K562 (cell line): ENCODE data around the gene SLK. TPM values are rescaled to one million over a fixed set of nuclear protein-coding genes. Genes with fewer than 3 reads are reported as not detected.

ENCODE experiments used
- ATAC-seq: fragments of 200-7000 bp; cut with Tn5 transposase; 3 replicates; pipeline ENCODE4 v1.9.1; 2020; ENCODE audit warnings: moderate library complexity
- BruUV-seq: library from RNA; stranded (reverse); fragments of 400-500 nt; replicated peaks from 2 replicates; lab custom pipeline; 2021; lab: Mats Ljungman, UMichigan
- CTCF ChIA-PET: fragments of 300-600 bp; formaldehyde crosslinking; extraction: SDS; loops from one replicate; lab custom pipeline; 2021; ENCODE audit warnings: low intra/inter-chr PET ratio; lab: Yijun Ruan, JAX
- POLR2A ChIA-PET: fragments of 300-600, 350-650 bp; sonication (Branson Sonifier 250); formaldehyde crosslinking; extraction: SDS; loops from one replicate; lab custom pipeline; 2021; ENCODE audit warnings: antibody characterized with exemption, inconsistent platforms; lab: Yijun Ruan, JAX
- DNase-seq, 4 experiments: peaks; one replicate each; pipeline versions ENCODE4 v3.0.0 to v3.0.0-alpha.2; 2011 to 2018; ENCODE audit warnings: low spot score in 3 of 4, mixed read lengths in 3 of 4; ENCODE audit errors: extremely low read depth in 1 of 4
- FAIRE-seq: peaks from 2 replicates; lab custom pipeline; 2011; peaks lifted over from hg19 to GRCh38; lab: Jason Lieb, UNC
- H2AFZ ChIP-seq: 2 replicates; pipeline ENCODE4 v1.6.0; 2011; ENCODE audit warnings: low read depth, low read length, control low read depth, inconsistent platforms
- H3K27ac ChIP-seq: fragments of 200-600 bp; 3 replicates; pipeline ENCODE4 v1.8.0; 2011; ENCODE audit warnings: low read depth, mild to moderate bottlenecking, control low read depth, inconsistent platforms, low read length, moderate library complexity, mixed read lengths; ENCODE audit errors: extremely low read depth
- H3K27me3 ChIP-seq, 2 experiments: fragments of 300-600 bp in 1 of 2; 2 replicates in 1 of 2; 3 replicates in 1 of 2; pipeline versions ENCODE4 v1.6.0 to v1.8.0; 2011; ENCODE audit warnings: inconsistent platforms in 2 of 2, low read length in 2 of 2, mild to moderate bottlenecking in 1 of 2, mixed read lengths in 1 of 2, moderate library complexity in 1 of 2; ENCODE audit not compliant: control insufficient read depth in 2 of 2, insufficient read depth in 2 of 2
- H3K36me3 ChIP-seq: fragments of 300-600 bp; 3 replicates; pipeline ENCODE4 v1.8.0; 2011; ENCODE audit warnings: mild to moderate bottlenecking, low read length, inconsistent platforms; ENCODE audit not compliant: control insufficient read depth, insufficient read depth
- H3K4me1 ChIP-seq, 2 experiments: fragments of 200-600 bp in 1 of 2; replicated peaks in 1 of 2; 2 replicates in 1 of 2; 3 replicates in 1 of 2; pipeline versions ENCODE4 v1.5.1 to v1.8.0; 2011; ENCODE audit warnings: inconsistent platforms in 2 of 2, low read length in 2 of 2, mild to moderate bottlenecking in 1 of 2, mixed read lengths in 1 of 2, moderate library complexity in 1 of 2; ENCODE audit not compliant: control insufficient read depth in 2 of 2, insufficient read depth in 2 of 2
- H3K4me2 ChIP-seq: 2 replicates; pipeline ENCODE4 v1.6.1; 2011; ENCODE audit warnings: low read length, control low read depth, inconsistent platforms, mixed read lengths; ENCODE audit not compliant: insufficient read depth
- H3K4me3 ChIP-seq: fragments of 200-600 bp; sonication (generic), shearing (Covaris generic); 2 replicates; pipeline ENCODE4 v1.5.1; 2016; ENCODE audit warnings: control low read depth, inconsistent platforms
- H3K79me2 ChIP-seq: fragments of 200-600 bp; 3 replicates; pipeline ENCODE4 v1.8.0; 2011; ENCODE audit warnings: low read length, inconsistent platforms; ENCODE audit not compliant: control insufficient read depth, insufficient read depth
- H3K9ac ChIP-seq, 2 experiments: 2 replicates each; pipeline versions ENCODE4 v1.6.0 to v1.6.1; 2011; ENCODE audit warnings: low read depth in 2 of 2, low read length in 2 of 2, control low read depth in 1 of 2, inconsistent platforms in 1 of 2, mild to moderate bottlenecking in 1 of 2, mixed read lengths in 1 of 2; ENCODE audit not compliant: insufficient read depth in 1 of 2
- H3K9me1 ChIP-seq: one replicate; pipeline ENCODE4 v1.6.0; 2011; ENCODE audit warnings: inconsistent platforms, mild to moderate bottlenecking, low read length, moderate library complexity; ENCODE audit not compliant: control insufficient read depth, insufficient read depth
- H3K9me3 ChIP-seq: replicated peaks from 2 replicates; pipeline ENCODE4 v1.5.1; 2011; ENCODE audit warnings: low read depth, low read length, inconsistent platforms; ENCODE audit not compliant: control insufficient read depth, insufficient read depth
- H4K20me1 ChIP-seq: replicated peaks from 2 replicates; pipeline ENCODE4 v1.6.1; 2011; ENCODE audit warnings: low read length, inconsistent platforms, mixed read lengths; ENCODE audit not compliant: control insufficient read depth, insufficient read depth
- ARID3A ChIP-seq: IDR thresholded peaks from 2 replicates; pipeline ENCODE4 v1.6.1; 2012; ENCODE audit warnings: low read depth, low read length, improper control_type of control experiment, borderline replicate concordance
- CCAR2 ChIP-seq: fragments of 200-400 bp; formaldehyde crosslinking; IDR thresholded peaks from 2 replicates; pipeline ENCODE4 v1.6.1; 2017; ENCODE audit warnings: mild to moderate bottlenecking, low read depth, low read length
- DNMT1 ChIP-seq: fragments of 450-650 bp; IDR thresholded peaks from 2 replicates; pipeline ENCODE4 v1.6.1; 2016; ENCODE audit warnings: antibody characterized with exemption, mild to moderate bottlenecking
- FOS ChIP-seq: IDR thresholded peaks from 3 replicates; pipeline ENCODE4 v1.6.1; 2011; ENCODE audit not compliant: insufficient read length; ENCODE audit errors: extremely low read depth
- HDAC3 ChIP-seq: fragments of 450-650 bp; IDR thresholded peaks from 2 replicates; pipeline ENCODE4 v1.6.1; 2018; ENCODE audit warnings: borderline replicate concordance, mild to moderate bottlenecking, moderate library complexity; ENCODE audit not compliant: partially characterized antibody
- HOMEZ ChIP-seq: fragments of 250-450 bp; sonication (Bioruptor Pico); IDR thresholded peaks from 2 replicates; pipeline ENCODE4 v1.4.0; 2020; ENCODE audit warnings: mild to moderate bottlenecking, moderate library complexity
- MTA1 ChIP-seq: fragments of 450-650 bp; IDR thresholded peaks from 2 replicates; pipeline ENCODE4 v1.6.1; 2017; ENCODE audit warnings: borderline replicate concordance
- MTA3 ChIP-seq: fragments of 450-650 bp; formaldehyde crosslinking; IDR thresholded peaks from 2 replicates; pipeline ENCODE4 v1.6.1; 2017; ENCODE audit warnings: mild to moderate bottlenecking, borderline replicate concordance
- NR3C1 ChIP-seq: sonication (generic); formaldehyde crosslinking; IDR thresholded peaks from 2 replicates; pipeline ENCODE4 v1.8.1; 2022; ENCODE audit warnings: missing genetic modification reagents
- RNF219 ChIP-seq: fragments of 250-450 bp; sonication (Bioruptor Pico); IDR thresholded peaks from 2 replicates; pipeline ENCODE4 v1.5.0; 2022; ENCODE audit warnings: mild to moderate bottlenecking
- SMAD2 ChIP-seq: fragments of 150-350 bp; IDR thresholded peaks from 2 replicates; pipeline ENCODE4 v1.6.1; 2014; ENCODE audit warnings: low read depth, mild to moderate bottlenecking, low read length
- SREBF2 ChIP-seq: sonication (generic); formaldehyde crosslinking; IDR thresholded peaks from 2 replicates; pipeline ENCODE4 v1.4.0; 2020; ENCODE audit warnings: mild to moderate bottlenecking, missing genetic modification reagents
- TAF9B ChIP-seq: fragments of 450-650 bp; IDR thresholded peaks from 2 replicates; pipeline ENCODE4 v1.6.1; 2018; ENCODE audit warnings: mild to moderate bottlenecking; ENCODE audit not compliant: partially characterized antibody
- TARDBP ChIP-seq: fragments of 450-650 bp; IDR thresholded peaks from 2 replicates; pipeline ENCODE4 v1.6.1; 2016
- TCF7 ChIP-seq: sonication (generic); IDR thresholded peaks from 2 replicates; pipeline ENCODE4 v1.6.1; 2016; ENCODE audit warnings: antibody characterized with exemption, borderline replicate concordance
- ZNF134 ChIP-seq: fragments of 250-450 bp; sonication (Bioruptor Pico); conservative IDR thresholded peaks from 2 replicates; pipeline ENCODE4 v1.4.0; 2020
- ZNF41 ChIP-seq: fragments of 250-450 bp; sonication (Bioruptor Pico); conservative IDR thresholded peaks from 2 replicates; pipeline ENCODE4 v1.4.0; 2020; ENCODE audit warnings: mild to moderate bottlenecking
- ZNF57 ChIP-seq: fragments of 450-650 bp; formaldehyde crosslinking; IDR thresholded peaks from 2 replicates; pipeline ENCODE4 v1.4.0; 2020; ENCODE audit warnings: mild to moderate bottlenecking, moderate library complexity
- ZNF644 ChIP-seq: fragments of 200-800 bp; sonication (Bioruptor generic); IDR thresholded peaks from 2 replicates; pipeline ENCODE4 v1.6.1; 2016; ENCODE audit warnings: low read depth, missing genetic modification characterization, missing compliant biosample characterization
- ZSCAN32 ChIP-seq: fragments of 450-650 bp; formaldehyde crosslinking; IDR thresholded peaks from 2 replicates; pipeline ENCODE4 v1.4.0; 2020; ENCODE audit warnings: mild to moderate bottlenecking, moderate library complexity
- WGBS: fragments of 100-300 bp; shearing (Covaris generic); methylation state at CpG from one replicate; pipeline ENCODE4 v1.1.6; 2016; ENCODE audit warnings: low coverage, mixed read lengths; ENCODE audit not compliant: insufficient coverage; ENCODE audit errors: missing lambda C conversion rate; 5-methylcytosine and 5-hydroxymethylcytosine counted together
- in situ Hi-C: fragments of 300-500 bp; cut with MboI; formaldehyde crosslinking; loops from 4 replicates; pipeline ENCODE4 v1.15.0; 2018; ENCODE audit warnings: inconsistent platforms, mixed read lengths
- intact Hi-C: fragments of 100-400 bp; cut with micrococcal nuclease; formaldehyde crosslinking; loops from 2 replicates; pipeline ENCODE4 v1.14.2; 2022
- polyA plus RNA-seq, 8 experiments: library from polyadenylated mRNA; depleted of rRNA in 4 of 8; stranded (reverse) in 5 of 8; unstranded in 3 of 8; fragments of >200 nt; fragmentation: Nextera tagmentation in 2 of 8; fragmentation: Illumina TruSeq in 1 of 8; extraction: Ambion mirVana in 2 of 8; extraction: Trizol in 1 of 8; gene quantifications; 2 replicates each; pipeline versions ENCODE4 v1.2.1 to v1.2.3, GENCODE V29; 2011 to 2014; ENCODE audit warnings: inconsistent platforms in 1 of 8, missing spikeins in 1 of 8
- total RNA-seq, 7 experiments: library from RNA; depleted of rRNA in 6 of 7; stranded (reverse); fragments of >200 nt in 6 of 7; fragmentation: Illumina TruSeq in 2 of 7; extraction: Trizol in 2 of 7; gene quantifications; 2 replicates each; pipeline versions ENCODE4 v1.2.1 to v1.2.3, GENCODE V29; 2011 to 2021; ENCODE audit warnings: low replicate concordance in 1 of 7

Gene SLK
- total and polyA plus RNA-seq, 9 of the 15 experiments (the other 6 are each of a cell fraction or from before 2014, with no cell fraction given) = 8.2 to 40.0 (median 23.4) TPM

GRCh38 chr10:104013489-104013888, 46.5 kb downstream of the SLK start:
- no peaks in the 10 kb centered on the region for H3K27me3 ChIP-seq
- H3K4me2 ChIP-seq = no peak overlapping the region
- no peak overlapping the region for H3K9ac ChIP-seq
- in situ Hi-C loops (no loop called here), intact Hi-C loops (no loop called here)
- ATAC-seq = no peak
- no peaks in the 10 kb centered on the region for H3K9me3 ChIP-seq
- H3K79me2 ChIP-seq = no peaks in the 10 kb centered on the region; the same call in 2 of the 3 replicates
- H3K4me3 ChIP-seq = no peak overlapping the region
- TF ChIP-seq MTA1 (no peak), MTA3 (no peak), HDAC3 (no peak), ZNF134 (no peak), SMAD2 (no peak), FOS (no peak), SREBF2 (CRISPR knock-in tag) (no peak), CCAR2 (no peak), RNF219 (CRISPR knock-in tag) (no peak), NR3C1 (CRISPR knock-in tag) (no peak), ZNF41 (CRISPR knock-in tag) (no peak), DNMT1 (no peak), TCF7 (no peak), ZSCAN32 (CRISPR knock-in tag) (no peak), TAF9B (no peak), ARID3A (no peak), ZNF57 (CRISPR knock-in tag) (no peak), TARDBP (no peak), ZNF644 (tag) (no peak), HOMEZ (CRISPR knock-in tag) (no peak)
- H4K20me1 ChIP-seq = no peaks in the 10 kb centered on the region
- CTCF ChIA-PET = no interaction called here
- no peak for FAIRE-seq
- H3K9me1 ChIP-seq = no peaks in the 10 kb centered on the region
- H3K36me3 ChIP-seq = peaks cover 41% of the 10 kb centered on the region; the same call in 2 of the 3 replicates
- POLR2A ChIA-PET = no interaction called here
- H3K27ac ChIP-seq = no peak overlapping the region
- no peak for DNase-seq
- no peak overlapping the region for H2AFZ ChIP-seq
- 95% methylated on average over 3 of the region's 4 CpGs for WGBS
- BruUV-seq = no TSS peak
- H3K4me1 ChIP-seq = no peaks in the 10 kb centered on the region
